ENCODE data around the gene S100A6. TPM values are rescaled to one million over a fixed set of nuclear protein-coding genes. Genes with fewer than 3 reads are reported as not detected.
A peak's percentile ranks its signal among the peaks of the same experiment; 100 is the strongest.

The S100A6 gene
- total and polyA plus RNA-seq, 2 donors (not counting 3 experiments of a cell fraction or from before 2014, with no cell fraction given): 552 to 908 TPM

DNA sequence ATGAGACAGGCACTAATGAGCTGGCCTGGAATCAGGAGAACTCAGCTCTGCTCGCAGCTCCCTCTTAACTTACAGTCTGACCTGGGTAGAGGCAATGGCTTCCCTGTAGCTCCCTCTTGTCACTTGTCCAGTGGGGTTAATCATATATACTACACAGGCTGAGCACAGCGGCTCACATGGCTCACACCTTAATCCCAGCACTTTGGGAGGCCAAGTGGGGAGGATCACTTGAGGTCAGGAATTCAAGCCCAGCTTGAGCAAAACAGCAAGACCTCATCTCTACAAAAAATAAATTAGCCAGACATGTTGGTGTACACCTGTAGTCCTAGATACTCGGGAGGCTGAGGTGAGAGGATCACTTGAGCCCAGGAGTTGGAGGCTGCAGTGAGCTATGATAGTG lies 4.2 kb downstream of the S100A6 start:
- ChIA-PET POLR2A (interaction anchor here (0.8 to 3.0 kb wide), 4 partner anchors 11 to 37 kb away, joined by 3 to 14 read pairs (median 3); partner anchors contain the start of gene S100A4), CTCF (interaction anchor here (0.9 to 5.8 kb wide), 14 partner anchors 8 to 176 kb away, joined by 3 to 216 read pairs (median 12); partner anchors contain the start of genes CHTOP, S100A1, S100A13 and S100A2)
- Histone ChIP-seq H3K9me3 (replicated peaks; ENCODE audit: control insufficient read depth, insufficient read depth, low read length) (no peaks in the 10 kb centered on the region), H3K4me1 (ENCODE audit: control insufficient read depth, extremely low read depth, insufficient read depth, low read length) (peaks cover 42% of the 10 kb centered on the region), H3K4me3 (replicated peaks in 1 of 3; ENCODE audit: insufficient read depth in 1 of 3, low read depth in 1 of 3, low read length in 3 of 3) (no peak overlapping the region), H2AFZ (ENCODE audit: low read depth, low read length) (no peak overlapping the region), H3K9ac (replicated peaks; ENCODE audit: extremely low read depth, insufficient read depth, low read length) (no peak overlapping the region), H3K9me1 (replicated peaks; ENCODE audit: control insufficient read depth, extremely low read depth, insufficient read depth, low read length) (no peaks in the 10 kb centered on the region), H3K27me3 (ENCODE audit: control insufficient read depth in 2 of 2, insufficient read depth in 2 of 2, low read length in 2 of 2) (no peaks in the 10 kb centered on the region), H3K27ac (ENCODE audit: insufficient read depth, low read depth, low read length) (no peak overlapping the region), H4K20me1 (replicated peaks; ENCODE audit: control insufficient read depth, extremely low read depth, insufficient read depth, low read length) (no peaks in the 10 kb centered on the region), H3K4me2 (ENCODE audit: insufficient read depth, low read length) (peak overlapping the region; percentile 50), H3K36me3 (ENCODE audit: control insufficient read depth in 2 of 2, extremely low read depth in 1 of 2, insufficient read depth in 2 of 2, low read length in 2 of 2) (no peaks in the 10 kb centered on the region), H3K79me2 (ENCODE audit: control insufficient read depth, insufficient read depth, low read length) (peaks cover 15% of the 10 kb centered on the region)
- no peak for TF ChIP-seq CTCF (IDR thresholded peaks at IDR 0.05; ENCODE audit: extremely low read depth in 1 of 2, insufficient read depth in 1 of 2, low read depth in 1 of 2, low read length in 2 of 2)
- no peak for TF ChIP-seq POLR2A (IDR thresholded peaks at IDR 0.05; ENCODE audit: low read depth, low read length)
- no peak for TF ChIP-seq FOS (IDR thresholded peaks at IDR 0.05; ENCODE audit: borderline replicate concordance, insufficient read depth, low read length)
- TF ChIP-seq, protein P1, sequence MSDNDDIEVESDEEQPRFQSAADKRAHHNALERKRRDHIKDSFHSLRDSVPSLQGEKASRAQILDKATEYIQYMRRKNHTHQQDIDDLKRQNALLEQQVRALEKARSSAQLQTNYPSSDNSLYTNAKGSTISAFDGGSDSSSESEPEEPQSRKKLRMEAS (IDR thresholded peaks at IDR 0.05; ENCODE audit: insufficient read depth, insufficient read length): no peak
- TF ChIP-seq GATA2 (IDR thresholded peaks at IDR 0.05; ENCODE audit: insufficient read depth, insufficient read length, low read depth, low read length): no peak
- TF ChIP-seq EZH2 (IDR thresholded peaks at IDR 0.05; ENCODE audit: borderline replicate concordance, low read depth, low read length, severe bottlenecking): no peak
- no peak for TF ChIP-seq MYC (IDR thresholded peaks at IDR 0.05; ENCODE audit: low read depth, low read length)
- no peak for TF ChIP-seq POLR2AphosphoS5 (IDR thresholded peaks at IDR 0.05; ENCODE audit: insufficient read depth, low read depth, low read length)
- FAIRE-seq: no peak
- intact Hi-C loops (cut with micrococcal nuclease): no loop called here
- BruUV-seq (replicated peaks): no TSS peak
- dilution Hi-C loops (cut with MboI; ENCODE audit: extremely low pct_ligation_motif_present, low sequenced_read_pairs): no loop called here
- no peak for DNase-seq (ENCODE audit: low read depth, low spot score)
